Measurements from ENCODE around the gene MINDY4.

MINDY4 gene

GRCh38 chr7:30840141-30841024, 69.2 kb downstream of the MINDY4 start:
- DNase-seq: no peak

- DNase-seq: no peak
Observed at GRCh38 chr7:30841025-30841735, 70.0 kb downstream of the MINDY4 start.

- no peak for DNase-seq
Observed at GRCh38 chr7:30841801-30842541, 70.8 kb downstream of the MINDY4 start.

- no peak for DNase-seq
Observed at GRCh38 chr7:30842542-30843451, 71.6 kb downstream of the MINDY4 start.

- no peak for DNase-seq
Observed at GRCh38 chr7:30843741-30844482, 72.7 kb downstream of the MINDY4 start.

- DNase-seq: no peak
Observed at GRCh38 chr7:30844483-30844874, 73.3 kb downstream of the MINDY4 start.

- DNase-seq: no peak
Observed at GRCh38 chr7:30844916-30845315, 73.7 kb downstream of the MINDY4 start.

GRCh38 chr7:30845426-30846135, 74.4 kb downstream of the MINDY4 start:
- no peak for DNase-seq

GRCh38 chr7:30846378-30846777, 75.2 kb downstream of the MINDY4 start:
- no peak for DNase-seq

- no peak for DNase-seq
Observed at GRCh38 chr7:30848121-30848855, 77.1 kb downstream of the MINDY4 start.

GRCh38 chr7:30849565-30849964, 78.3 kb downstream of the MINDY4 start:
- no peak for DNase-seq

- no peak for DNase-seq
Observed at GRCh38 chr7:30850426-30850825, 79.2 kb downstream of the MINDY4 start.

GRCh38 chr7:30851651-30852307, 80.6 kb downstream of the MINDY4 start:
- no peak for DNase-seq

GRCh38 chr7:30852308-30852684, 81.1 kb downstream of the MINDY4 start:
- no peak for DNase-seq

GRCh38 chr7:30852744-30853288, 81.6 kb downstream of the MINDY4 start:
- DNase-seq: no peak

- no peak for DNase-seq
Observed at GRCh38 chr7:30853576-30853975, 82.4 kb downstream of the MINDY4 start.

- no peak for DNase-seq
Observed at GRCh38 chr7:30855936-30856335, 84.7 kb downstream of the MINDY4 start.

GRCh38 chr7:30858576-30858975, 87.4 kb downstream of the MINDY4 start:
- DNase-seq: no peak

- DNase-seq: no peak
Observed at GRCh38 chr7:30859202-30859939, 88.2 kb downstream of the MINDY4 start.
